HepG2 (cell line): ENCODE data around the gene RGS19. TPM values are rescaled to one million over a fixed set of nuclear protein-coding genes. Genes with fewer than 3 reads are reported as not detected.

Experiments used
- ATAC-seq: fragments of 200-7000 bp; cut with Tn5 transposase; 3 replicates; pipeline ENCODE4 v1.9.1; 2020; ENCODE audit warnings: mild to moderate bottlenecking, moderate library complexity
- BruUV-seq: library from RNA; stranded (reverse); fragments of 400-500 nt; replicated peaks from 2 replicates; lab custom pipeline; 2021; lab: Mats Ljungman, UMichigan
- CTCF ChIA-PET: fragments of 300-600 bp; formaldehyde crosslinking; extraction: SDS; loops from one replicate; lab custom pipeline; 2021; ENCODE audit warnings: low total read pairs, inconsistent platforms, low intra/inter-chr PET ratio; lab: Yijun Ruan, JAX
- POLR2A ChIA-PET: fragments of 350-600 bp; sonication (Branson Sonifier 250); formaldehyde crosslinking; loops from one replicate; lab custom pipeline; 2020; ENCODE audit warnings: antibody characterized with exemption, inconsistent platforms; lab: Yijun Ruan, JAX
- DNase-seq: peaks from one replicate; pipeline ENCODE4 v3.0.0-alpha.2; 2015; ENCODE audit warnings: low spot score
- FAIRE-seq: peaks from 3 replicates; lab custom pipeline; 2011; peaks lifted over from hg19 to GRCh38; lab: Jason Lieb, UNC
- H2AFZ ChIP-seq: one replicate; pipeline ENCODE4 v1.6.1; 2011; ENCODE audit warnings: low read length, inconsistent platforms
- H3K27ac ChIP-seq: fragments of 300-600 bp; 3 replicates; pipeline ENCODE4 v1.8.0; 2011; ENCODE audit warnings: mixed run types, mild to moderate bottlenecking, mixed read lengths, low read length, inconsistent platforms; ENCODE audit not compliant: insufficient read depth; ENCODE audit errors: extremely low read length
- H3K27me3 ChIP-seq, 2 experiments: fragments of 200-600 bp in 1 of 2; 2 replicates in 1 of 2; 3 replicates in 1 of 2; pipeline versions ENCODE4 v1.6.0 to v1.8.0; 2011; ENCODE audit warnings: low read length in 2 of 2, mild to moderate bottlenecking in 2 of 2, moderate library complexity in 2 of 2, inconsistent platforms in 1 of 2; ENCODE audit not compliant: insufficient read depth in 2 of 2, control insufficient read depth in 1 of 2
- H3K36me3 ChIP-seq, 2 experiments: fragments of 200-600 bp in 1 of 2; replicated peaks in 1 of 2; 2 replicates in 1 of 2; 3 replicates in 1 of 2; pipeline versions ENCODE4 v1.5.1 to v1.8.0; 2011; ENCODE audit warnings: low read length in 2 of 2, inconsistent platforms in 1 of 2; ENCODE audit not compliant: insufficient read depth in 2 of 2, control insufficient read depth in 1 of 2
- H3K4me1 ChIP-seq: 2 replicates; pipeline ENCODE4 v1.5.1; 2012; ENCODE audit warnings: low read length, inconsistent platforms; ENCODE audit not compliant: insufficient read depth
- H3K4me2 ChIP-seq: 2 replicates; pipeline ENCODE4 v1.6.0; 2011; ENCODE audit warnings: low read depth, low read length, inconsistent platforms
- H3K4me3 ChIP-seq, 3 experiments: fragments of 200-600 bp in 1 of 3; sonication (generic), shearing (Covaris generic) in 1 of 3; replicated peaks in 1 of 3; 2 replicates each; pipeline ENCODE4 v1.5.1; 2011 to 2016; ENCODE audit warnings: low read length in 3 of 3, inconsistent platforms in 2 of 3, low read depth in 2 of 3, mild to moderate bottlenecking in 2 of 3, control low read depth in 1 of 3, mixed read lengths in 1 of 3; ENCODE audit not compliant: insufficient read depth in 1 of 3
- H3K79me2 ChIP-seq: one replicate; pipeline ENCODE4 v1.6.1; 2011; ENCODE audit warnings: low read length, inconsistent platforms; ENCODE audit not compliant: insufficient read depth
- H3K9ac ChIP-seq: 2 replicates; pipeline ENCODE4 v1.6.0; 2011; ENCODE audit warnings: mild to moderate bottlenecking, low read depth, low read length, inconsistent platforms; ENCODE audit not compliant: insufficient read depth
- H3K9me3 ChIP-seq: 2 replicates; pipeline ENCODE4 v1.5.1; 2012; ENCODE audit warnings: mild to moderate bottlenecking, low read length
- H4K20me1 ChIP-seq: 2 replicates; pipeline ENCODE4 v1.6.0; 2011; ENCODE audit warnings: inconsistent platforms, mild to moderate bottlenecking, low read length, moderate library complexity; ENCODE audit not compliant: insufficient read depth
- FOXM1 ChIP-seq: sonication (generic); formaldehyde crosslinking; IDR thresholded peaks from 2 replicates; pipeline ENCODE4 v1.5.0; 2020; ENCODE audit warnings: missing genetic modification reagents
- GABPB1 ChIP-seq: IDR thresholded peaks from 2 replicates; pipeline ENCODE4 v1.6.1; 2016; ENCODE audit warnings: mild to moderate bottlenecking, missing genetic modification reagents, moderate library complexity, missing compliant biosample characterization
- SIN3B ChIP-seq: fragments of 150-350 bp; IDR thresholded peaks from 2 replicates; pipeline ENCODE4 v1.6.1; 2014; ENCODE audit warnings: low read length
- STAT5B ChIP-seq: sonication (generic); formaldehyde crosslinking; IDR thresholded peaks from 2 replicates; pipeline ENCODE4 v1.4.0; 2020; ENCODE audit warnings: missing genetic modification reagents
- UBTF ChIP-seq: sonication (generic); formaldehyde crosslinking; IDR thresholded peaks from 2 replicates; pipeline ENCODE4 v1.4.0; 2020; ENCODE audit warnings: mild to moderate bottlenecking, missing genetic modification reagents
- ZNF407 ChIP-seq: sonication (generic); formaldehyde crosslinking; IDR thresholded peaks from one replicate; pipeline ENCODE4 v1.5.1; 2020; ENCODE audit warnings: mild to moderate bottlenecking, missing genetic modification reagents; ENCODE audit errors: not compliant biosample characterization
- ZNF552 ChIP-seq: sonication (generic); formaldehyde crosslinking; IDR thresholded peaks from 2 replicates; pipeline ENCODE4 v1.9.0; 2022; ENCODE audit warnings: missing genetic modification reagents, mild to moderate bottlenecking, borderline replicate concordance
- ZNF572 ChIP-seq: sonication (generic); formaldehyde crosslinking; IDR thresholded peaks from 2 replicates; pipeline ENCODE4 v1.5.1; 2020; ENCODE audit warnings: mild to moderate bottlenecking, missing genetic modification reagents
- ZNF574 ChIP-seq: sonication (generic); formaldehyde crosslinking; IDR thresholded peaks from 2 replicates; pipeline ENCODE4 v1.4.0; 2020; ENCODE audit warnings: missing genetic modification reagents
- ZNF792 ChIP-seq: IDR thresholded peaks from 2 replicates; pipeline ENCODE4 v1.6.1; 2016
- ZNF891 ChIP-seq: sonication (generic); formaldehyde crosslinking; IDR thresholded peaks from 2 replicates; pipeline ENCODE4 v1.5.0; 2020; ENCODE audit warnings: mild to moderate bottlenecking, missing genetic modification reagents
- WGBS: methylation state at CpG from one replicate; pipeline ENCODE4 v1.1.6; 2017; ENCODE audit warnings: low lambda C conversion rate; 5-methylcytosine and 5-hydroxymethylcytosine counted together
- in situ Hi-C: cut with HindIII; loops from 2 replicates; pipeline ENCODE4 v1.10.0; 2017; ENCODE audit warnings: low pct_unique_long_range_greater_than_20kb; ENCODE audit not compliant: extremely low pct_ligation_motif_present
- intact Hi-C: fragments of 100-400 bp; cut with micrococcal nuclease; formaldehyde crosslinking; loops from one replicate; pipeline ENCODE4 v1.10.0; 2022; ENCODE audit not compliant: unreplicated experiment
- polyA plus RNA-seq, 8 experiments: library from polyadenylated mRNA; depleted of rRNA in 3 of 8; stranded (reverse) in 7 of 8; unstranded in 1 of 8; fragments of >200 nt; fragmentation: Illumina TruSeq in 4 of 8; extraction: Trizol in 4 of 8; gene quantifications; 2 replicates each; pipeline versions ENCODE4 v1.2.1 to v1.2.3, GENCODE V29; 2011 to 2016; ENCODE audit warnings: low read depth in 4 of 8, missing spikeins in 1 of 8, mixed read lengths in 1 of 8; ENCODE audit not compliant: insufficient read depth in 1 of 8
- total RNA-seq, 5 experiments: library from RNA; depleted of rRNA; stranded (reverse); fragments of >200 nt; fragmentation: Illumina TruSeq; extraction: Trizol; gene quantifications; 2 replicates each; pipeline ENCODE4 v1.2.3, GENCODE V29; 2016; ENCODE audit warnings: low read depth in 1 of 5

The RGS19 gene
- total and polyA plus RNA-seq, 2 of the 13 experiments (the other 11 are each of a cell fraction or from before 2014, with no cell fraction given) = 10.7 to 11.9 TPM

- ATAC-seq (no peak), FAIRE-seq (no peak), DNase-seq (no peak)
- ChIA-PET POLR2A (interaction anchor here (1.0 to 1.9 kb wide), 3 partner anchors 15 to 89 kb away, joined by 3 to 8 read pairs (median 3); partner anchors contain the start of gene PRPF6), CTCF (interaction anchor here (1.1 to 1.6 kb wide), 5 partner anchors 15 to 531 kb away, joined by 3 to 13 read pairs (median 4); partner anchors contain the start of gene PTK6)
- H4K20me1 ChIP-seq = no peaks in the 10 kb centered on the region; the same call in 1 of the 2 replicates
- H3K36me3 ChIP-seq = no peaks in the 10 kb centered on the region
- intact Hi-C loops (loop anchor here (2.0 kb wide), 1 partner anchor 14 kb away; no protein-coding TSS in a partner anchor), in situ Hi-C loops (no loop called here)
- H3K4me3 ChIP-seq = peak overlapping the region in 1 of 3 experiments; percentile 11; a peak in 1 of 6 replicates
- H3K27me3 ChIP-seq = peaks cover 3 to 11% of the 10 kb centered on the region in 2 experiments; a peak in 2 of 5 replicates
- 68% methylated on average over 19 of the region's 20 CpGs for WGBS
- H2AFZ ChIP-seq = no peak overlapping the region
- no peaks in the 10 kb centered on the region for H3K79me2 ChIP-seq
- H3K4me2 ChIP-seq = 0 out of 2 replicates have a peak overlapping the region, but pooled peaks have one; percentile 48
- peaks cover 43% of the 10 kb centered on the region for H3K4me1 ChIP-seq
- H3K27ac ChIP-seq = no peak overlapping the region
- H3K9me3 ChIP-seq = no peaks in the 10 kb centered on the region
- no peak overlapping the region for H3K9ac ChIP-seq
- BruUV-seq = no TSS peak
- TF ChIP-seq ZNF574 (CRISPR knock-in tag) (0 out of 2 replicates have a peak, but pooled peaks have one; percentile 3), GABPB1 (CRISPR knock-in tag) (peak; percentile 30; the same call in 1 of the 2 replicates), FOXM1 (CRISPR knock-in tag) (0 out of 2 replicates have a peak, but pooled peaks have one; percentile 29), ZNF572 (0 out of 2 replicates have a peak, but pooled peaks have one; percentile 2), ZNF891 (CRISPR knock-in tag) (peak; percentile 15), ZNF792 (CRISPR knock-in tag) (no peak), UBTF (peak; percentile 17), ZNF552 (CRISPR knock-in tag) (peak; percentile 63; the same call in 1 of the 2 replicates), ZNF407 (peak; percentile 19), STAT5B (no peak), SIN3B (no peak)
Measured at GRCh38 chr20:64069209-64069613, 10.1 kb downstream of the RGS19 start.
